NCI-H1930 (cell line): Measurements from ENCODE around the gene SERTAD1.
A peak's percentile ranks its signal among the peaks of the same experiment; 100 is the strongest.
"Not testable (repeated sequence)": the region's sequence is repeated elsewhere in the genome, so short reads cannot be mapped to it uniquely, and the experiment has no call there.

Experiments used
- DNase-seq, 2 experiments: peaks; one replicate each; lab custom pipeline; 2025; lab: John Stamatoyannopoulos, UW

The SERTAD1 gene

GRCh38 chr19:40452016-40452415 is 26.2 kb upstream of the SERTAD1 start:
- DNase-seq = no peak

DNA sequence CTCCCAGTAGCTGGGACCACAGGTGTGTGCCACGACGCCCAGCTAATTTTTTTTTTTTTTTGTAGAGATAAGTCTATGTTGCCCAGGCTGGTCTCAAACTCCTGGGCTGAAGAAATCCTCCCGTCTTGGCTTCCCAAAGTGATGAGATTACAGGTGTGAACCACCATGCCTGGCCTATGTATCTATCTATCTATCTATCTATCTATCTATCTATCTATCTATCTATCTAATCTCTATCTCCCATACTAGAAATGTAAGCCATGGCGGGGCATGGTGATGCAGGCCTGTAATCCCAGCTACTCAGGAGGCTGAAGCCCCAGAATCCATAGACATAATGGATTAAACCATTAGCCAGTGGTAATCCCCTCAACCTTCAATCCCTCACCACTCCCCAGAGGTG is 24.9 kb upstream of the SERTAD1 start:
- no peak for DNase-seq

GRCh38 chr19:40449506-40449905 is 23.7 kb upstream of the SERTAD1 start:
- no peak for DNase-seq

DNA sequence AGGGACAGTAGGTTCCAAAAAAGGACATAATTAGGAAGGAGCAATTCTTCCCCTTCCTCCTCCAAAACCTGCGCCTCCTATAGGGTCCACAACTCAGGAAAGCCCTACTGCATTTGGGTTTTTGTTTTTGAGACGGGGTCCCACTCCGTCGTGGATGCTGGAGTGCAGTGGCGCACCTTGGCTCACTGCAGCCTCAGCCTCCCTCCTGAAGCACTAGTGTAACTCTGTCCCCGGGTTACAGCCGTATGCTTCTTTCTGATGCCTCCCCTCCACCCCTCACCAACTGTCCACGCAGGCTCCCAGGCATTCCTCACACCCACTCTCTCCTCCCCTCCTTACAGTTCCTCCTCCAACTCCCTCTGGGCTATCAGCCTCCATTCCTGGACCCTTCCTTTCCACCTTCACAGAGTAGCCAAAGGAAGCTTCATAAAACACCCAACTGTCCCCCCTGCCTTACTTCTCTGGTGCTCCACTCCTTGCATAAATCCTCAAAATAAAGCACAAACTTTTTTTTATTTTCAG is 20.5 kb upstream of the SERTAD1 start:
- no peak for DNase-seq

DNA sequence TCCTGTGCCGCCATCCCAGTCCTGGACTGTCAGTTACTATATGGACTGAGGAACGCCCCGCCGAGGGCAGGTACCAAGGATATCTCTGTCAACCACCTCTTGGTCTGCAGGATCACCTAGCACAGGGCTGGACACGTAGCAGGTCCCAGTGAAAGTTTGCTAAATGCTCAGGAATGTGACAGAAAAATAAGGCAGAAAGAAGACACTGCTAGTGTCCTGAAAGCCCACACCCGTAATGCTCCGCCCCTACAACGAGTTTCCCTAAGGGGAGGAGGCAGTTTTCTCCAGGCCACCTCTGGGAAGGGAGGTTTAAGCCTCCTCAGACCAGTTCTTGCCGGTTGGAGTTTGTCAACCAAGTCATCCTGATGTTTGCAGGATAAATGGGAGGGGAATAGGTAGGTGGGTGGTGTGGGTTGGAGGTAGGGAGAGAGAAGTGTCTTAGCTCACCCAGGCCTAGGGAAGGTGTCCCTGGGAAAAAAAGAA is 20.0 kb upstream of the SERTAD1 start:
- DNase-seq = no peak

DNA sequence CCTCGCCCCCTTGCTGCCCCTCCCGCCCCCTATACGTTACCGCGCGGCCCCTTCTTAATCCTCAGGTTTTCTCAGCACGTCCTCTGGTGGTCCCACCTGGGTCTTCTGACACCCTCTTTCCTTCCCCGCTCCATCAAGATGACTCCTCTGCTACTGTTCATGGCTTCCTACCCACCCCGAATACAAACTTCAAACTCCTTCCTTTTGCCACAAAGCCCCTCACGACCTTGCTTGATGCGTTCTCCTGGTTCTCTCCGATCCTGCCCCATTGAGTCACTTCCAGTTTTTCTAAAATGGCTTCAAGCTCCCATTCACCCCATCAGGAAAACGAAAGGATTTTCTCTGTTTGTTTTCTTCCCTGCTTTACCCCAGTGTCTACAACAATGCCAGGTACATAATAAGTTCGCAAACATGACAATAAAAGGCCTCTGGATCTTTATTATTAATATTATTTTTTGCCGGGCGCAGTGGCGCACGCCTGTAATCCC is 19.1 kb upstream of the SERTAD1 start:
- DNase-seq = no peak

DNA sequence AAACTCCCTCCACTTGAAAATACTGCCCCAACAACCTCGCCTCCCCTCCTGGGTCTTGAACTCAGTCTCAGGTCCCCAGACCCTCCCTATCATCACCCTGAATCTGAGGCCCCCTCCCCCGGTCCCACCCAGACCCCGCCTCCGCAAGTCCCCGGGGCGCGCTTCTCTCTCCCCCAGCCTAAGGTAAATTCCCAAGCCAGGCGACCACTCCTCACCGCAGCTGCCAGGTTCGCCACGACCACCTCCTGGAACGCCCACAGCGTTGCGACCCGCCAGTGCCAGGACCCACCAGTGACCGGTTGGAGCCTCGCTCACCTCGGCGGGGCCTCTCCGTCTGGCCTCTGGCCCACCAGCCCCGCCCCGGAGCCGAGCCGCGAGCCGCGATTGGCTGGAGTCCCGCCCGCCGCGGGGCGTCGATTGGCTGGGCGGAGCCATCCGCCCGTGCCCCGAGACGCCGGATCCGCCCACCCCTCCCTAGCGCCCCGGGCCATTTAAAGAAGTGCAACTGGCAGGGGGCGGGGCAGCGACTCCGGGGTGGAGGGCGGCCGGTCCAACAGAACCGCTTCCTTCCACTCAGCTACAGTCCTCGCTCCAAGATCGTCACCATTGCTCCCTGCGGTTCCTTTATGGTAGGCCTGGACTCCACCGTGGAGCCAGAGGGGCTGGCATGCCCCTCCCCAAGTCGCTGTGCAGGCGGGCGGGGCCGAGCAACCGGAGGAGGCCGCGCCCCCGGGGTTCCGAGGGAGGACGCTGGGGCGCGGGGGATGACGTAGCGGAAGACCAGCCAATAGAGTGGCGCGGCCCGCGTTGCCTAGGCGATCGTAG is 18.4 kb upstream of the SERTAD1 start, which contains the start of gene SERTAD3:
Gene SERTAD3 (minus strand): TSS at position 336 of the 825 bp plus-strand sequence. CDS start 2,255 bp downstream, outside the sequence.
- peak; percentile 94 to 99 for DNase-seq

GRCh38 chr19:40443131-40443999 is 17.6 kb upstream of the SERTAD1 start:
- peak; percentile 93 to 98 for DNase-seq

DNA sequence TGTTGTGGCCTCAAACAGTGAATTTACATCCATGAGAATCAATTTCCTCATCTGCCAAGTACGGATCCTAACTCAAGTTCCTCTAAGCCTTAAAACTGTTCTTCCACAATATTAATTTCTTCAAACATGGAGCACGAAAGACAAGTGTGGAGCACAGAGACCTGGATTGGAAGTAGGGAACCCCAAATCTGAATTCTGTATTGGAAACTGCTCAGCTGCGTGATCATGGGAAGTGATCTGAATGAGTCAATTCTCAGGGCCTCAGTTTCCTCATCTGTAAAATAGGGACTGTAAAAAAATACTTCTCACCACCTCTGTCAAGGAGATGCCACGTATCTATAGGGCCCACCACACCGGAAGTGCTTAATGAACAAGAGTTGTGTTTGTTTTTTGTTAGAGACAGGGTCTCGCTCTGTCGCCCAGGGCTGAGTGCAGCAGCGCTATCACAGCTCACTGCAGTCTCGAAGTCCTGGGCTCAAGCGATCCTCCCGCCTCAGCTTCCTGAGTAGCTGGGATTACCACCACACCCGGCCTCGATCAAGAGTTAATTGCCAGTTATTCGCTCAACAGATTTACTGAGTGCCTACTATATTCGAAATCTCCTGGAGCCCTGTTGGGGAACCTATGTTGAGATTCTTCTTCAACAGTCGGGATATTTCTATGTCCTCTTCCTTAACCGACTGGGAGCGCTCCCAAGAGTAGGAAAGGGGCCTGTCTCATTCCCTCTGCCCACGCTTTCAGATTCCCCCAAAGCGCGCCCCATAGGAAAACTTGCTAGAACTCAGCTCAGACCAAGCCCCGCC is 16.7 kb upstream of the SERTAD1 start:
- no peak for DNase-seq

DNA sequence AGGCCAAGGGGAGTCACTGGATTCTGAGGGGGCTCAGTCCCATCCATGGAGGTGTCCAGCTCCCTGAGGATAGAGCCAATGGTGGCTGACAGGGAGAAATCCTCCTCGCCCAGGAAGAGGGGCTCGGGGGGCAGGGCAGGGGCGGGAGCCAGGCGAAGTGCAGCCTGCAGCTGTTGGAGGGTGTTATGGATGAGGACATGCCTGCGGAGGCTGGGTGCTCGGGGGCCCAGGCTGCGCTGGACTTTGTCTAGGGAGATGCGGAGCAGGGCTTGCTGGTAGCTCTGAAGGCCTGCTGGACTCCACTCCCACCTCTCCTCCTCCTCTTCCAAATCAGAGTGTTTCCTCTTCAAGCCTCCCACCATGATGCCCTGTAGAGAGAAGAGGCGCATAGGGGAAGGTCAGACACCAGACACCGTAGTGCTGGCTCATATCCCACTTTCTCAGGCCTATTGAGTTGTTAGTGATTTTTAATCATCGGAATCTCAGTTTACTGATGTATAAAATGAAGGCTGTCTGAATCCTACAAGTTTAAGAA is 16.0 kb upstream of the SERTAD1 start:
- no peak for DNase-seq

DNA sequence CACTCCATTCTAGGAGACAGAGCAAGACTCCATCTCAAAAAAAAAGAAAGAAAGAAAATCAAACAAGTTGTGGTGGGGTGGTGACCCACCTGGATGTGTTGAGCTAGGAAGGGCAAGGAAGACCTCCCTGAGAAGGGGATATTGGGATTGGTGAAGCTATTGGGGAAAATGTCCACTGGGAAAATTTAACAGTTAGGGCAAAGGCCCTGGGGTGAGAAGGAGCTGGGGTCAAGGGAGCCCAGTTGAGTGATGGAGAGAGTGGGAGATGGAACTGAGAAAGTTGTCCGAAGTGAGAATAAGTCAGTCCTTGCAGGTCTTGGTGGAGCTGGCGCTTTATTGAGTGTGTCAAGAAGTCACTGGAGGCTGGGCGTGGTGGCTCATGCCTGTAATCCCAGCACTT is 12.5 kb upstream of the SERTAD1 start:
- no peak for DNase-seq

DNA sequence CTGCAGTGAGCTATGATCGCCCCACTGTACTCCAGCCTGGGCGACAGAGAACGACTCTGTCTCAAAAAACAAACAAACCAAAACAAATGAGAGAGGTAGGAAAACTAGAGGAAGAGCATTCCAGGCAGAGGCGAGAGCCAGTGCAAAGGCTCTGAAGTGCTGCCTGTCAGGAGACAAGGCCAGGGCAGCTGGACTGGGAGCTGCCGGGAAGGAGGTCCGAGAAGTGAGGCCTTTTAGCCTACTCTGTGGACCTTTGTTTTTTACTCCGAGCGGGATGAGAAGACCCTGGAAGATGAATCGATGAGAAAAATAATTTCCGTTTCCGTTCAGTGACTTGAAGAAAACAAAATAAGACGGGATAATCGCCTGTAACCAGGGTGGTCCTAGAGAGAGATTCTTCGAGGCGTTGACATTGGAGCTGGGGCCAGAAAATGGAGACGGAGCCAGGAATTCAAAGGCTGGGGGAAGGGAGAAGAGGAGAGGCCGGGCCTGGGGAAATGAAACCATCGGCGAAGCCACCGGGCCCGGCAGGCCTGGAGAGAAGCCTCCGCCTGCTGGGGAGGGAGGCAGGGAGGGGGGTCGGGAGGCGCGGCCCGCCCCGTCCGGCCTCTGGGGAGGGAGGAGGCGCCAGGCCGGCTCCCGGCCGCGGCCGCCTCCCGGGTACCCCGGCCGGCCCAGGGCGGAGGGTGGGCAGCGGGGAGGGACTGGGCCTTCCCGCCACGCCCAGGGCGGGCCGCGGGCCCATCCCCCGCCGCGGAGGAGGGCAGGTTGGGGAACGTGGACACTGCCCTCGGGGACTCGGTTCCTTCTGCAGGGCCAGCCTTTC is 7.8 kb upstream of the SERTAD1 start:
- DNase-seq = peak; percentile 53 to 80

- DNase-seq = not testable (repeated sequence)
These were observed 7.0 kb upstream of the SERTAD1 start for GRCh38 chr19:40432760-40433159.

DNA sequence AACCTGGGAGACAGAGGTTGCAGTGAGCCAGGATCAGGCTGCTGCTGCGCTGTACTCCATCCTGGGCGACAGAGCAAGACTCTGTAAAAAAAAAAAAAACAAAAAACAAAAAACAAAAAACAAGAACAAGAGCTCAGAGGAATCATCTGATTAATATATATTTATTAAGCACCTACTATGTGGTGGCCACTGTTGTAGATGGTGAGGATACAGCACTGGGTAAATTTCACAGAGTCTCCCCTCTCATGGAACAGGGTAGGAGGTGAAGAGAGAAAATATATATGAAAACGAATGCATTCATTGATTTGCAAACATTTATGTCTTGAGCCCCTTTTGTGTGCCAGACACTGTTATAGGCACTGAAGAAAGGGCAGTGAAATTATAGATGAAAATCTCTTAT is 5.9 kb upstream of the SERTAD1 start:
- DNase-seq = no peak

- DNase-seq = not testable (repeated sequence)
These were observed 4.5 kb upstream of the SERTAD1 start for GRCh38 chr19:40430242-40430641.

DNA sequence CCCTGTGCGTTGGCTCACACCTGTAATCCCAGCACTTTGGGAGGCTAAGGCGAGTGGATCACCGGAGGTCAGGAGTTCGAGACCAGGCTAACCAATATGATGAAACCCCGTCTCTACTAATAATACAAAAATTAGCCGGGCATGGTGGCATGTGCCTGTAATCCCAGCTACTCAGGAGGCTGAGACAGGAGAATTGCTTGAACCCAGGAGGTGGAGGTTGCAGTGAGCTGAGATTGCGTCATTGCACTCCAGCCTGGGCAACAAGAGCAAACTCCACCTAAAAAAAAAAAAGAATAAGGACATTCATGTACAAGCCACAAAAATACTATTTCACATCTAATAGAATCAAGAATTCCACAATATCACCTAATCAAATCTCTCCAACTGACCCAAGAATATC is 2.4 kb upstream of the SERTAD1 start:
- not testable (repeated sequence) for DNase-seq

DNA sequence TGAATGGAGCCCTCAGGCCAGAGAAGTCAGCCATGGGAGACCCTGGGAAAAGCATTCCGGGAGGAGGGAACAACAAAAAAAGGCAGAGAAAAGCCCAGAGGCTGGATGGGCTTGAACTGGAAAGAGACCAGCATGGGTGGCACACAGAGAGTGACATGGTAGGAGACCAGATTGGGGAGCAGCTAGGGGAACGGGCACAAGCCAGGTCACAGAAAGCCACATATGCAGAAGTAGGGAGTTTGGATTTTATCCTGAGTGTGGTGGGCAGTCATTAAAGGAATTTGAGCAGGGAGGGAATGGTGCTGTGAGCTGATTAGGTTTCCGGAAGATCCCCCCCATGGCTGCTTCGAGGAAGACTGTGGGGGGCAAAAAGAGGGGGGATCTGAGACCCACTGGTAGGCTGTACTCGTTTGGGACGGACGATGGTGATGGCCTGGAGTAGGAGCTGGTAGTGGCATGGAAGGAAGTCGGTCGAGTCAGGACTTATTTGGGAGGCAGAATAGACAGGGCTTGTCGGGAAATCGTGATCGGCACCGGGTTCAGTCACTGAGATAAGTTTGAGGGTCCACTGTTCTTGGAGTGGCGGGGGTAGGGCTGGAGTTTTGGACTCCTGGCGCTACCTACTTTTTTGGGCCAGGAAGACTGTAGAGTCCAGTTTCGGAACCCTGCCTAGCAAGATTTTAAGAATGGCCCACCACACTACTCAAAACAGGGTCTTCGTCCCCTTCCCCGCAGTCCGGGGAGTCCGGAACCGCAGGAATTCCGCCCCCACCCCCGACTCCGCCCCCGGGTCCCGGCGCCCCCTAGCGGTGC is 949 bp downstream of the SERTAD1 start:
- no peak for DNase-seq

DNA sequence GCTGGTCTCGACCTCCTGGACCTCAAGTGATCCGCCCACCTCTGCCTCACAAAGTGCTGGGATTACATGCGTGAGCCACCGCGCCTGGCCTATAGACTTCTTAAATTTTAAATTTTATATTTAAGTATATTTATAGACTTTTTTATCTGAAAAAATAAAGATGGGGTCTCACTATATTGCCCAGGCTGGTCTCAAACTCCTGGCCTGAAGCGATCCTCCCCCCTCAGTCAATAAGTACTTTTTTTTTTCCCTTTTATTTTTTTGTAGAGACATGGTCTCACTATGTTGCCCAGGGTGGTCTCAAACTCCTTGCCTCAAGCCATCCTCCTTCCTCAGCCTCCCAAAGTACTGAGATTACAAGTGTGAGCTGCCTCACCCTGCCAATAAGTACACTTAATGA is 1.9 kb downstream of the SERTAD1 start:
- DNase-seq = no peak

DNA sequence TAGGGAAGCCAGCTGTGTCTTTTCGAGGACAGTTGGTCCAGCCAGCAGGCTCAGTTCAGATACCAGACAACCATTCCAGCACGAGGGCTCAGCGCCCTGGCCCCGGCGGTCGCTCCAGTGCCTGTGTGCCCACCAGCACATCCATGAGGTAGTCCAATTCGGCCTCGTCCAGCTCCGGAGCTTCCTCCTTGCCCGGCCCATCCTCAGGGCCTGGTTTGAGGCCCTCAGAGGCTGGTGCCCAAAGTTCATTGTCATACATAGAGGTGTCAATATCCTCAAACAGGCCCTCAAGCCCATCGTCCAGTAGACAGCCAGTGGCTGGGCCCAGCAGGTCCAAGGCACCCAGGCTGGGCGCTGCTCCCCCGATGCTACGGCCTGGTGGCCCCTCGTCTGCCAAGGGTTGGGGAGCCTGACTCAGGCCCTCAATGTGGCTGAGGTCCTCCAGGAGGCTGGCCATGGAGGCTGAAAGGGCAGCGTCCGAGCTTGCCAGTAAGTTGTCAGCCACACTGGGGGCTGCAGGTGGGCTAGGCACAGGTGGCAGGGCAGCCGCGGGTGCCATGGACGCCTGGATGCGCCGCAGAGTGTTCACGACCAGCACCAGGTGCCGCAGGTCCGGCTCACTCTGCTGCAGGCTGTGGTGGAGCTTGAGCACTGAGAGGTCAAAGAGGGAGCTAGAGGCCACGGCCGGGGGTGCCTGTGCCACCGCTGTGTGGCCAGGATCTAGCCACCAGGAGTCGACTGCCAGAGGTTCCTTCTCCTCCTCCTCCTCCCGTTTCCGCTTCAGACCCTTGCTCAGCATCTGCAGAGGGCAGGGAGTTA is 2.8 kb downstream of the SERTAD1 start:
- no peak for DNase-seq
